ENCODE data around the gene TFAP2C.

DNA sequence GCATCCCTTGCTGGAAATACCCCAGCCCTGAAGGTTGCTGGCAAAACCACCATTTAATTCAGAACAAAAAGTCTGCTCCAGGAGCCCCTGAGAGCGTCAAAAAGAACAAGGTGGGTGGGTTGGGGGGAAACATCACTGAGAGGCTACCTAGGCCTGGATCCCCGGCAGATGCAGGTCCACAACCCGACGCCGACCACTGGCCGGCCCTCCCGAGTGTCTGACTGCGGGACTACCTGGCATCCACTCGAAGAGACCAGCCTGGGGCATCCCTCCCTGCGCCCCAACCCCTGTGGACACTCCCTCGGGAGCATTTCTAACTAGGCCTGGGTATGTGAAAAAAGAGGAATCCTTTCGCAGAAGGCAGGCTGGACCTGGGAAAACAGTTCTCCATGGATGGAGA is 48.9 kb upstream of the TFAP2C start:
- TF ChIP-seq, protein P1, sequence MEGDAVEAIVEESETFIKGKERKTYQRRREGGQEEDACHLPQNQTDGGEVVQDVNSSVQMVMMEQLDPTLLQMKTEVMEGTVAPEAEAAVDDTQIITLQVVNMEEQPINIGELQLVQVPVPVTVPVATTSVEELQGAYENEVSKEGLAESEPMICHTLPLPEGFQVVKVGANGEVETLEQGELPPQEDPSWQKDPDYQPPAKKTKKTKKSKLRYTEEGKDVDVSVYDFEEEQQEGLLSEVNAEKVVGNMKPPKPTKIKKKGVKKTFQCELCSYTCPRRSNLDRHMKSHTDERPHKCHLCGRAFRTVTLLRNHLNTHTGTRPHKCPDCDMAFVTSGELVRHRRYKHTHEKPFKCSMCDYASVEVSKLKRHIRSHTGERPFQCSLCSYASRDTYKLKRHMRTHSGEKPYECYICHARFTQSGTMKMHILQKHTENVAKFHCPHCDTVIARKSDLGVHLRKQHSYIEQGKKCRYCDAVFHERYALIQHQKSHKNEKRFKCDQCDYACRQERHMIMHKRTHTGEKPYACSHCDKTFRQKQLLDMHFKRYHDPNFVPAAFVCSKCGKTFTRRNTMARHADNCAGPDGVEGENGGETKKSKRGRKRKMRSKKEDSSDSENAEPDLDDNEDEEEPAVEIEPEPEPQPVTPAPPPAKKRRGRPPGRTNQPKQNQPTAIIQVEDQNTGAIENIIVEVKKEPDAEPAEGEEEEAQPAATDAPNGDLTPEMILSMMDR (IDR thresholded peaks at IDR 0.05; ENCODE audit: borderline replicate concordance, extremely low read depth, low read length, poor library complexity, severe bottlenecking), result no peak
- no peak for TF ChIP-seq EZH2 (IDR thresholded peaks at IDR 0.05; ENCODE audit: borderline replicate concordance, low read depth, low read length, severe bottlenecking)

All from DND-41 (cell line).